SHP77 (cell line): ENCODE data around the gene IL1RL2.

Experiments used
- DNase-seq, 2 experiments: peaks; one replicate each; lab custom pipeline; 2025; lab: John Stamatoyannopoulos, UW

Gene IL1RL2

DNA sequence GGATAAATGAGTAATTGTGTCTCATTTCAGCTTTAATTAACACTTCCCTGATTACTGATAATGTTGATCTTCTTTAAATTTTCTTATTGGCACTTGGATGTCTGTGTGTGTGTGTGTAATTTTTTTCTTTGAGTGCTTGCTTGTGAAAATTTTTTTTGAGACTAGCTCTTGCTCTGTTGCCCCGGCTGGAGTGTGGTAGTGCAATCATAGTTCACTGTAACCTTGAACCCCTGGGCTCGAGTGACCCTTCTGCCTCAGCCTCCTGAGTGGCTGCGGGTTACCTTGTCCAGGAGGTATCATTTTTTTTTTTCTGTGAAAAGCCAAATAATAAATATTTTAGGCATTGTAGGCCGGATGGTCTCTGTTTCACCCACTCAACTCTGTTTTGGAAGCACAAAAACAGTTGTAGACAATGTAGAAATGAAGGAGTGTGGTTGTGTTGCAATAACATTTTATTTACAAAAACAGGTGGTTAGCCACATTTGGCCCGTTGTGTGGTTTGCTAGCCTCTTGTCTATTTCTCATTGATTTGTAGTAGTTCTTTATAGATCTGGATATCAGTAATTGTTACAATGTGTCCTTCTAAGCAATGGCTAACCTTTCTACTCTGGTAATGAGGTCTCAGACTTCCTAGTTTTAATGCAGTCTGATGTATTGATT lies 7.9 kb downstream of the IL1RL2 start:
- no peak for DNase-seq

GRCh38 chr2:102197389-102198137 lies 10.7 kb downstream of the IL1RL2 start:
- no peak for DNase-seq

GRCh38 chr2:102200539-102200938 lies 13.7 kb downstream of the IL1RL2 start:
- DNase-seq, result no peak

- no peak for DNase-seq
Observed at GRCh38 chr2:102204638-102205037, 17.8 kb downstream of the IL1RL2 start.

DNA sequence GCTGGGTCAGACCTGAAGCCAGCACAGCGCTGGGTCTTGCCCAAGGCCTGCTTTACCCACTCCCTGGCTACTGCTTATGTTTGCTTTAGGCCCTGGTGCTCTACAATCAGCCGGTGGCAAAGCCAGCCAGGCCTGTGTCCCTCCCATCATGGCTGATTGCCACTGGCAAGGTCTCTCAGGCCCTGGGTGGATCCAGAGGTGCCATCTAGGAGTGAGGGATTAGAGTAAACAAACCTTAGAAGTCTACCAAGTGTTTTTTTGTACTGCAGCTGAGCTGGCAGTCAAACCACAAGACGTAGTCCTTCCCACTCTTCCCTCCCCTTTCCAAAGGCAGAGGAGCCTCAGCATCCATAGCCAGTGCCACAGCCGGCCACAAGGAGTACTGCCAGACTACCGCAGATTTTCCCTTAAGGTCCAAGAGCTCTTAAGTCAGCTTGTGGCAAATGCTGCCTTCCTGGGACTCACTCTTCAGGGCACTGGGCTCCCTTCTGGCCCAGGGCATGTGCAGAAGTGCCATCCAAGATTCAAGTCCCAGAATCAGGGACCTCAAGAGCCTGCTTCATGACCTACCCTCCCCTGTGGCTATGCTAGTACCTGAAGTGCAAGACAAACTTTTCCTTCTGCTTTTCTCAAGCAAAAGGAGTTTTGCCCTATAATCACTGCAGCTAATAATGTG lies 20.0 kb downstream of the IL1RL2 start:
- no peak for DNase-seq

- DNase-seq, result no peak
Observed at GRCh38 chr2:102208774-102209173, 22.0 kb downstream of the IL1RL2 start.

GRCh38 chr2:102209474-102209873 lies 22.7 kb downstream of the IL1RL2 start:
- no peak for DNase-seq

GRCh38 chr2:102217032-102217431 lies 30.2 kb downstream of the IL1RL2 start:
- DNase-seq, result no peak

GRCh38 chr2:102224824-102225739 lies 38.3 kb downstream of the IL1RL2 start:
- no peak for DNase-seq

- DNase-seq, result no peak
Observed at GRCh38 chr2:102226171-102226570, 39.3 kb downstream of the IL1RL2 start.

DNA sequence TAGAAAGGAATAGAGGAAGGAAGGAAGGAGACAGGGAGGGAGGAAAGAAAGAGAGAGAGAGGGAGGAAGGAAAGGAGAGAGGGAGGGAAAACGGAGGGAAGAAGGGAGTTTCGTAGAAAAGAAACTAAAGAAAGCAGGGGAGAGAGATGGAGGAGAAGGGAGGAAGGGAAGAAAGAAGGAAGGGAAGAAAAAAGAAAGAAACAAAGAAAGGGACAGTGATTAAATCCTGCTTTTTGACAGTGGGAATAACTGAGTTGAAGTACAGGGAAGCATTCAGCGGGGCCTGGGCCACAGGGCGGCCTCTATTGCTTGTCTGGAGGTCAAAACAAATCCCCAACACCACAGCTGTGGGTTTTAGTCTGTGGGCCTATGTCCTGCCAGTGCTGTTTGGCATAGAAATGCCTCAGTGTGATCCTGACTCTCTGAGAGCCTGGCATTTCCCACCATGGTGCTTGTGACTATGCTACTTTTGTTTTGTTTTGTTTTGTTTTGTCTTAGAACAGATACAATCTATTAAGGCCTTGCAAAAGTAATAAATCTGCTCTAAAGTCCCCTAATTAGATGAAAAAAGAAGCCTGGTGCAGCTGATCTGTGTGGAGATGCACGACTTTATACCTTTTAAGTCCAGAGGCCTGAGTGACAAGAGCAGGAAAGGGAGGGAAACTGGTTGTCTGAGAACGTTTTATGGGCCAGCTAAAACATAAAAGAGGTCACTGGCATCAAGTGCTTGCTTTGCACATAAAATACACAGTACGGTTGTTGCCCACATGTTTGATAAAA lies 40.0 kb downstream of the IL1RL2 start:
- no peak for DNase-seq

DNA sequence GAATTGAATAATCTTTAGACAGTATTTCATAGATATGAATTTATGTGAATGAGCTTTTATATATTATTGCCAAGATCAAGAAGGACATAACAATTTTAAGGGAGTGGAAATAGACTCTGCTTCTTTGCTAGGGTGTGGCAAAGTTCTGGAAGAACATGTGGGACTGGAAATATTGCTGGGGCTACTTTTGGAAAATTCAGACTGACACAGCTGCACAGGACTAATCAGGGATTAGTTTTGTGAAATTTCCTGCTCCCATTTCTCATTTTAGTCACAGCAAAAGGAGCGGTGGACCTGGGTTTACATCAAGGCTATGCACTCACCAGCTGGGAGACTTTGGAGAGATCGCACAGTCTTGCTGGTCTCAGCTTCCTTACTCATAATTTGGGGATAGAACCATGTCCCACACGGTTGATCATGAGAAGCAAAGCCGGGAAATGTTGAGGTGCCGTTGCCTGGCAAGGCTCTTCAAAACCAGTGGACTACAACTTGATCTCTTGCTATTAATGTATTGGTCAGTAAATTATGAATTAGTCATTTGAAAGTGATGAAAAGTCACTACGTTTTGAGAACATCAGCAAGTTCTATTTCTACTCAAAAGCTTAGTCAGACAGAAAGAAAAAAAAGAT lies 42.4 kb downstream of the IL1RL2 start:
- no peak for DNase-seq

DNA sequence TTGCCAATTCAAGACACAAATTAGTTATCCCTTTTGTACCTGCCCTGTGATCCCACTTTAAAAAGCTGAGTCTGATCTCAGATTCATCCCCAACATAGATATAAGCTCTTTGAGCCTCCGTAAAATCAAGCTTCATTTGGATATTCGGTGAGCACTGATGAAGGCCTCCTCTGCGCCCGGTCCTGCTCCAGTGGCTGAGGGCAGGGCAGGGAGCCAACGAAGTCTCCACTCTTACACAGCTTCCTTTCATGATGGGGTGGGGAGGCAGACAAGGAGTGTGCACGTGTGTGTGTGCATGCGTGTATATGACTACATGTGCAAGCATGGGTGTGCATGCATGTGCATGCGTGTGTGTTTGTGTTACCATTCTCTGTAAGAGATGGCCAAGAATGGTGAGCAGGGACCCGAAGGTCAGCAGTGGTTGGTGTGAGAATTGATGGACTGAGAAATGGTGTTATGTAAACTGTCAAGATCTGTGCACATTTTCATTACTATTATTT lies 43.6 kb downstream of the IL1RL2 start:
- no peak for DNase-seq

- no peak for DNase-seq
Observed at GRCh38 chr2:102233132-102233884, 46.5 kb downstream of the IL1RL2 start.

GRCh38 chr2:102235042-102235473 lies 48.2 kb downstream of the IL1RL2 start:
- DNase-seq, result no peak

DNA sequence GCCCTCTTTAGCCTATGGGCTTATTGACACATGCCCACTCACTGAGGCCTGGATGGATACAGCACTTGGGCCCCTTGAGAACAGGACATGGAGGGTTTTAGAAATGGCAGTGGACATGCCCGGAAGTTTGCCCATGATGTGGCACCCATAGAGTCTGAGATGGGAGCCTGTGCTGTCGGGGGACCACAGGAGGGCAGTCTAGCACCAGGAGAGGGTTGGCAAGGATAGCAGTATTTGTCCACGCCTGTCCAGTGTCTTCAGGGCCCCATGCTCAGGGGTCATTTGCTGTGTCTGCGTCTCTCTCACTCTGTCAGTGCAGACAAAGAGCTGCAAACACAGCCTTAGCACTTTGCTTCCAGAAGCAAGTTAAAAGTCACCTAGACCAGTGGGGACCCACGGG lies 48.7 kb downstream of the IL1RL2 start:
- DNase-seq, result no peak

DNA sequence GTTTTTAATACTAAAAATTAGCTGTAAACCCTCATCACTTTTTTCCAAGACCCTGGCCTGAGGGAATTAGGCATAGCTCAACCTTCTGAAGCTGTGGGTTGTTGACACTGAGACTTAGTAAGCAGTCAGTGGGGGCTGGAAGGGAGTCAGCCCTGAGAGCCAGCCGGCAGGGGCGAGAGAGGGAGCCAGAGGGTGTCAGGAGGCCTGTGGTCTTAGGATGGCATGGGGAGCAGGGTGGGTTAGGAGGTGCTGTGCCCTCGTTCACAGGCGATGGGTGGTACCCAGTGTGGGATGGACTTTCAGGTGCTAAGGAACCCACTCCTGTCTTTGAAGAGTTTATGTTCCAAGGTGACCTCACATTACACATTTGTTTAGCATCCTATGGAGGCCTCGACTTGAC lies 49.3 kb downstream of the IL1RL2 start:
- DNase-seq, result no peak

GRCh38 chr2:102237176-102237575 lies 50.4 kb downstream of the IL1RL2 start:
- DNase-seq, result no peak

DNA sequence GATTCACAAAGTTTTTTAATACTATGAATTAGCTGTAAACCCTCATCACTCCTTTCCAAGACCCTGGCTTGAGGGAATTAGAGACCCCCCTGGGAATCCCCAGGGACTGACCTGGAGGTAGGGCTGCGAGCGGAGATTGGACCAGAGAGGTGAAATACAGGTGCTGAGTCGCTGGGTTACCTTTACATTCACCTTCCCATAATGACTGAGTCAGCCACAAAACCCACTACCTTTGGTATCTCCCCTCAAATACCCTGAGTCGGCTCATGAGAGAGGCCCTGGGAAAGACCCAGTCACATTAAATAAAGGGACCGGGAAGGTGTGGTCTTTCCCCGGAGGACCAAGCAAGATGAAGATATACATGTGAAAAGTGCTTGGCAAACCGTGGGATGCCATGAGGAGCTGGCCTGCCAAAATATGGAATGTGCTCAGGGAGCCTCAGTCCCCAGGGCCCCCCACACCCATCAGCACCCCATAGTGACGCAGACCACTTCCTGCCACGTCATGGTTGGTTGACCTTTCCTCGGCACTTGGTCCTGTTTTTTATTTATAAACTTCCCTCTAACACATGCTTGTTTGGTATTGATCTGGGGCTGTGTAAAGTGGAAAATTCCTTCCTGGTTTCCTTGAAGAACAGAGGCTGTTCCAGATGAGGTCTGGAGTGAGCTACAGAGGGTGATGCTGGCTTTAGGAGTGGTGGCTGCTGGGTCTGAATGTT lies 51.4 kb downstream of the IL1RL2 start:
- no peak for DNase-seq
